ENCODE measurements around the gene TESK2.
"Not testable (repeated sequence)": the region's sequence is repeated elsewhere in the genome, so short reads cannot be mapped to it uniquely, and the experiment has no call there.

Gene TESK2, protein sequence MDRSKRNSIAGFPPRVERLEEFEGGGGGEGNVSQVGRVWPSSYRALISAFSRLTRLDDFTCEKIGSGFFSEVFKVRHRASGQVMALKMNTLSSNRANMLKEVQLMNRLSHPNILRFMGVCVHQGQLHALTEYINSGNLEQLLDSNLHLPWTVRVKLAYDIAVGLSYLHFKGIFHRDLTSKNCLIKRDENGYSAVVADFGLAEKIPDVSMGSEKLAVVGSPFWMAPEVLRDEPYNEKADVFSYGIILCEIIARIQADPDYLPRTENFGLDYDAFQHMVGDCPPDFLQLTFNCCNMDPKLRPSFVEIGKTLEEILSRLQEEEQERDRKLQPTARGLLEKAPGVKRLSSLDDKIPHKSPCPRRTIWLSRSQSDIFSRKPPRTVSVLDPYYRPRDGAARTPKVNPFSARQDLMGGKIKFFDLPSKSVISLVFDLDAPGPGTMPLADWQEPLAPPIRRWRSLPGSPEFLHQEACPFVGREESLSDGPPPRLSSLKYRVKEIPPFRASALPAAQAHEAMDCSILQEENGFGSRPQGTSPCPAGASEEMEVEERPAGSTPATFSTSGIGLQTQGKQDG

GRCh38 chr1:45490626-45491486, at the start of gene TESK2:
Gene TESK2, minus strand, starts transcription at chr1:45491163. Its CDS starts 33,378 bp downstream, at chr1:45457785.
- ATAC-seq, result peak; percentile 91 to 93

DNA sequence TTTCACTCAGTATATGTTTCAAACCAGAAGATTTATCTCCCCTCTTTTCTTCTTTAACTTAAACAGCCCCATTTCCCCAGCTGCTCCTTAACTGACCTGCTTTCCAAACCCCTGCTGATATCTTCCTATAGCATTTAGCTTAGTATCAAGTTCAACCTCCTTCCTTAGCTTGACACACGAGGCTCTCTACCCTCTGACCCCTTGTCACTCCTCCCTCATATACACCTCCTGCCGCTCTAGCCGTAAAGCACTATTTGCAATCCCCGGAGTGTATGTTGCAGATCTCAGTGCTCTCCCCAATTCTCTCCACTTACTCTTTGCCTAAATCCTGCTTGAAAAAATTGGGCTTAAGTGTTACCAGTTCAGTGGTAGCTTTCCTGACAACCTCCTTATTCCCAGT, 45.9 kb upstream of the TESK2 start:
- no peak for ATAC-seq

DNA sequence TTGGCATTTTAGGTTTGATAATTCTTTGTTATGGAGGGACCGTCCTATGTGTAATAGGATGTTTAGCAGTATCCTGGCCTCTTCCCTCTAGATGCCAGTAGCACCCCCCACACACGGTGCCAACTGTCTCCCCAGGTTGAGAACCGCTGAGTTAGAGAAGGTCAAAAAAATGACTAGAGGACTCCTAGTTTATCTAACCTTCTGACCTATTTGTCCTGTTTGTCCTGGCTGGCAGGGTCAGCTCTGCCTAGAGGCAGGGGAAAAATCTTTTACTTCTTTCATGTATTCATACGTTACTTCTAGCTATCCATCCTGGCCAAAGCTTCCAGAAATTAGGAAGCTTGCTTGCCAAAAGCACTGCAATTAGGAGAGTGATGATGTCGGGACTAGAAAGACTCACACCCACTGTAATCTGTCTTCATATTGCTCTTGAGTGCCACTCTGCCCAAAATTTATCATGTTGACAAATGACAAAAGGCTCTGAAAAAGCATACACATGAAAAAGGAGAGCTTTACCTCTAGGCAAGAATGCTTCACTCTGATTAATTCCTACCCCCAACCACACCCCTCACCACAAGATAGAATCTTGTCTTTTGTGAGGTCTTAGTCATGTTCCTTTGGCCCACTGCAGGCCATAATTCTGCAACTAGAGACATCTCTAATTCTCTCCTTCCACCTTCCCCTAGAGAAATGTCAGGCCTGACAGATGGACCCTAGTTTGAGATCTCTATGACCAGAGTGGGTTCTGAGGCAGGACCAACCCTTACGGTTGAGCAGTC, 45.2 kb upstream of the TESK2 start:
- ATAC-seq, result peak; percentile 86 to 94

DNA sequence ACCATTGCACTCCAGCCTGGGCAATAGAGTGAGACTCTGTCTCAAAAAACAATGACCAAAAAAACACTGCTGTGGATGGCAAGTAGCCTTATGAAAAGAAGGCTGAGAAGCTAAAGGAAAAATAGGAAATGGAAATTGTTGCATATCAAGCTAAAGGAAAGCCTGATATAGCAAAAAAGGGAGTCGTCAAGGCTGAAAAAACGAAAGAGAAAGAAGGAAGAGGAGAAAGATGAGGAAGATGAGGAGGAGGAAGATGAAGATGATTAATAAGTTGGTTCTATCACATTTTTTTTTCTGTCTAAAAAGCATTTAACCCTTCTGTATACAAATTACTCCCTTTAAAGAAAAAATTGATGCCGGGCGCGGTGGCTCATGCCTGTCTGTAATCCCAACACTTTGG, 40.9 kb upstream of the TESK2 start:
- ATAC-seq, result no peak

DNA sequence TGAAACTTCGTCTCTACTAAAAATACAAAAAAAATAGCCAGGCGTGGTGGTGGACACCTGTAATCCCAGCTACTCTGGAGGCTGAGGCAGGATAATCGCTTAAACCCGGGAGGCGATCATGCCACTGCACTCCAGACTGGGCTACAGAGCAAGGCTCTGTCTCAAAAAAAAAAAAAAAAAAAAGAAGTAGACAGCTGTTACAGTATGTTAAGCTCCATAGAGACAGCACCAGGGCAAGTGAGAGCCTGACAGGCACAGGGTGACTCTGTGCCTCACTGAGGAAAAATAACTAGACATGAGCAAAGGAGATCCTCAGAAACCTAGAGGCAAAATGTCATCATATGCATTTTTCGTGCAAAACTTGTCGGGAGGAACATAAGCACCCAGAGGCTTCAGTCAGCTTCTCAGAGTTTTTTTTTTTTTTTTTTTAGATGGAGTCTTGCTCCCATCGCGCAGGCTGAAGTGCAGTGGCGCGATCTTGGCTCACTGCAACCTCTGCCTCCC, 39.7 kb upstream of the TESK2 start:
- no peak for ATAC-seq

DNA sequence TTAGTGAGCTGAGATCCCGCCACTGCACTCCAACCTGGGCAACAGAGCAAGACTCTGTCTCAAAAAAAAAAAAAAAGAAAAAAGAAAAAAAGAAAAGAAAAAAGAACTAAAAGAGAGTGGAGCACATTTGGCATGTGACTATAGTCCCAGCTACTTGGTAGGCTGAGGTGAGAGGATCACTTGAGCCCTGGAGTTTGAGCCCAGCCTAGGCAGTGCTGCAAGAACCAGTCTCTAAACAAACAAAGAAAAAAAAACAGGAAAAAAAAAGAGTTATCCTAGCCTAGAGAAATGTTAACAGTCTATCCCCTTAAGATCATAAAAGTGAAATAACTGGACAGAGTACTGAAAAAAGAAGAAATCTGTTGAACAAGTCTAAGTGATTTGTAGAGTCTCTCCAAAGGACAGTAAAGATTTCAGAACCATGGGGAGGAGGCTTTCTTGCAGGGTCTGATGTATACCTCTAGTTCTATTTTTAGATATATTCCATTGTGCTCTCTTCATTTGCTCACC, 35.2 kb upstream of the TESK2 start:
- ATAC-seq, result no peak

GRCh38 chr1:45523975-45524374, 33.0 kb upstream of the TESK2 start:
- not testable (repeated sequence) for ATAC-seq

DNA sequence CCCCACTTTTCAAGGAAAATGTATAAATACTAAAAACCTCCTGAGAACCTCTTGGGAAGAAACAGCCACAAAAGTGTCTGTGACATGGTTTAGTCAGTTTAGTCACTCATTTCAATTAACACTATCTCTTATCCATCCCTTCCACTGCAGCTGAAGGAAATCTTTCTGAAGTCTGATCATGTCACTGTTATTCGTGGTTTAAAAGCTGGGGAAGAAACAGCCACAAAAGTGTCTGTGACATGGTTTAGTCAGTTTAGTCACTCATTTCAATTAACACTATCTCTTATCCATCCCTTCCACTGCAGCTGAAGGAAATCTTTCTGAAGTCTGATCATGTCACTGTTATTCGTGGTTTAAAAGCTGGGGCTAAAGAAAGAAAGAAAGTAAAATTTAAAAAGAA, 32.6 kb upstream of the TESK2 start:
- peak in 1 of 2 donors; percentile 18 for ATAC-seq

- peak; percentile 50 to 52 for ATAC-seq
Observed at GRCh38 chr1:45522324-45523104, 31.6 kb upstream of the TESK2 start.

DNA sequence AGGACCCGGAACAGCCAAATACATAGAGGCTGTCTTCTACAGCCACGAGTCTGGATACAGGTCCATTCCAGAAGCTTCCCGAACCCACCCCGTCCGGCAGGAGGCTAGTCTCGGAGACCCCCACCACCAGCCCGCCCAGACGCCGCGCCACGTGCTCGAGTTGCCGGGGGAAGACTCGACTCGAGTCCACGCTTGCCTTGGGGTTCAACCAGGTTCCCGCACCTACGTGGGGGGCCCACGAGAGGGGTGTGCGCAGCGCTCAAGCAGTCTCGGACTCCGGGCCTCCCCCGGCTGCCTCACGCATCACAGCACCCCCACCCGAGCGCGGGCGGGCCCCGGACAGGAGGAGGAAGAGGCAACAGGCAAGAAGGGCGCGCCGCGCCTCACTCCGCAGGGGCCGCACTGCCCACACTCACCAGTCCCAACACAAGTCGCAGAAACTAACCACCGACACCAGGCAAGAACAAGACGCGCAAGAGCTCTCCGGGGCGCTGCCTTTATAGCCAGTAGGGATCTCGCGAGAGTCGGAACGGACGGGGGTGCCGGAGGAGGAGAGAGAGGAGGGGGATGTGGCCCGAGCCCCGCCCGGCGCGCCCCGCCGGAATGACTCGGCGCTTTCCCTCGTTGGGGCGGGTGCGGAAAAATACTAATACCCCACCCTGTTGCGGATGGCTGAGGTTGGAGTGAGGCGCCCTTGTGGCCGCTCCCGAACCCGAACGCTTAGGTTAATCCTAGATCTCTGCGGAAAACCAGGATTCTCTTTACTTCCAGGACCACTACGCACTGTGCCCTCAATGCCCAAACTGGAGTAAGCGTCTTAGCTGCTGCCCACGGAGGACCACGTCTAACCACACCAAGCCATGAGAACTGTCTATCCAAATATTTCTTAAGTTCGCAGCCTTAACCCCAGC, 30.7 kb upstream of the TESK2 start, which contains the start of gene PRDX1:
PRDX1 (minus strand) TSS at position 472 of the 911 bp plus-strand sequence. CDS start 2,841 bp downstream, outside the sequence.
- peak; percentile 82 to 84 for ATAC-seq

- ATAC-seq, result not testable (repeated sequence)
Observed at GRCh38 chr1:45519774-45520173, 28.8 kb upstream of the TESK2 start.

DNA sequence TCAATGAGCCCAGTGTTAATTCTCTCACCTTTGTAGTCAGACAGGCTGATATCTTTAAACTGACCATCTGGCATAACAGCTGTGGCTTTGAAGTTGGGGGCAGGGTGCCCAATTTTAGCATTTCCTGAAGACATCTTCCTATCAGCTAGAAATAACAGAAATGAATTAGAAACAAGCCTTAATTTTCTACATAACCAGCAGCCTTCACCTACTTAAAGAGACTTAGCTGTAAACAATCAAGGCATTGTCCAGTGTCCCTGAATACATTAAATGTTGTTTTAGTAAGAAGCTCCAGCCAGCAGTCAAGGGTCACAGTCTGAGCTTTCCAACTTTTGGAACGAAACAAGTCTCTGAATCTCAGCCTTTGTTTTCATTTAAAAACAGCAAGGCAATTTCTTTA, 27.9 kb upstream of the TESK2 start:
- ATAC-seq, result no peak

DNA sequence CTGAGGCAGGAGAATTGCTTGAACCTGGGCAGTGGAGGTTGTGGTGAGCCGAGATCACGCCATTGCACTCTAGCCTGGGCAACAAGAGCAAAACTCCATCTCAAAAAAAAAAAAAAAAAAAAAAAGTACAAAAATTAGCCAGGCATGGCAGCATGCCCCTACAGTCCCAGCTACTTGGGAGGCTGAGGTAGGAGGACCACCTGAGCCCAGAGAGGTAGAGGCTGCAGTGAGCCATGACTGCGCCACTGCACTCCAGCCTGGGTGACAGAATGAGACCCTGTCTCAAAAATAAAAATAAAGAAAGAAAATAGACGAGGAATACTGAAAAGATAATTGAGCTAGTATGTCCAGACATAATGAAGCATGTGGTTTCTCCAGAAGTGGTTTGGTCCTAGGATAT, 27.4 kb upstream of the TESK2 start:
- ATAC-seq, result not testable (repeated sequence)

GRCh38 chr1:45516465-45516864, 25.5 kb upstream of the TESK2 start:
- ATAC-seq, result no peak

DNA sequence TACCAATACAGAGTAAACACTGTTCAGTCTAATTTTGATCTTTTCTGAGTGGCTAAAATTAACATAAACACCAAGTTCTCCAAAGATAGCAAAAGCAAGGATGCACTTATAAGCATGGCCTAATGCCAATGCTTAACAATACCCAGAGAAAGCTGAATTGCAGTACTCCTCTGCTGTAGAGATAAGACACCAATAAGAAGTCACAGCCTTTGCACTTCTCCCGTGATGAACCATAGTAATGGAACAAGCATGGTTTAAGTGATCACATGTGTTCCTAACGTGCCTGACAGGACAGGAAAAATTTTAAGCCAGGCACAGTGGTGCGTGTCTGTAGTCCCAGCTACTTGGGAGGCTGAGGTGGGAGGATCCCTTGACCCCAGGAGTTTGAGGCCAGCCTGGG, 25.1 kb upstream of the TESK2 start:
- no peak for ATAC-seq

DNA sequence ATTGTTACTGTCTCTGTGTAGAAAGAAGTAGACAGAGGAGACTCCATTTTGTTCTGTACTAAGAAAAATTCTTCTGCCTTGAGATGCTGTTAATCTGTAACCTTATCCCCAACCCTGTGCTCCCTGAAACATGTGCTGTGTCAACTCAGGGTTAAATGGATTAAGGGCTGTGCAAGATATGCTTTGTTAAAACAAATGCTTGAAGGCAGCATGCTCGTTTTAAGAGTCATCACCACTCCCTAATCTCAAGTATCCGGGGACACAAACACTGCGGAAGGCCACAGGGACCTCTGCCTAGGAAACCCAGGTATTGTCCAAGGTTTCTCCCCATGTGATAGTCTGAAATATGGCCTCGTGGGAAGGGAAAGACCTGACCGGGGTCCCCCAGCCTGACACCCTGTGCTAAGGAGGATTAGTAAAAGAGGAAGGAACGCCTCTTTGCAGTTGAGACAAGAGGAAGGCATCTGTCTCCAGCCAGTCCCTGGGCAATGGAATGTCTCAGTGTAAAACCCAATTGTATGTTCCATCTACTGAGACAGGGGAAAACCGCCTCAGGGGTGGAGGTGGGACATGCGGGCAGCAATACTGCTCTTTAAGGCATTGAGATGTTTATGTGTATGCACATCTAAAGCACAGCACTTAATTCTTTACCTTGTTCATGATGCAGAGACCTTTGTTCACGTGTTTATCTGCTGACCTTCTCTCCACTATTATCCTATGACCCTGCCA, 22.7 kb upstream of the TESK2 start:
- ATAC-seq, result not testable (repeated sequence)

DNA sequence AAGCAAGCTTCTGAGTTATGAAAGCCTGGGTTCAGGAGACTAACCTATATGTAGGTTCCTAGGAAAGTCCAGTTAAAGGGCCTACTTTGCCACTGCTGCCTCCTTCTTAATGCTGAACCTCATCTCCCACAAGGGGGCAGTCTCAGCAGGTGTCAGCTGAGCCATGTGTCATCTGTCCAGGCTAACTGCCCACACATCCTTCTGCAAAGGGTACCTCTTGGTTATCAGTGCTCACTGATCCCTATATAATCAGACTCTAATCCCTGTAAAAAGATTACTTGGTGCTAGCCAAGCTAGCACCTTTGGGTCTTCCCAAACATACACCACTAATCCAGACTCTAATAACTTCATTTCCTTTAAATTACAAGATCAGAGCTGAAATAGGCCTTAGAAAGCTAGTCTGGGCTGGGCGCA, 21.7 kb upstream of the TESK2 start:
- peak; percentile 71 to 74 for ATAC-seq

GRCh38 chr1:45510972-45511527, 20.1 kb upstream of the TESK2 start:
- ATAC-seq, result no peak

Data from activated CD4-positive, CD25-positive, alpha-beta regulatory T cell treated with anti-CD3 and anti-CD28 coated beads, Interleukin-2, amount 50 U/mL, for 24 hours (primary cell).